Fibroblast of peridontal ligament (primary cell): ENCODE results near the gene NCOA3.

Source experiments
- DNase-seq: peaks from one replicate; pipeline ENCODE4 v3.0.0-alpha.2; 2010; ENCODE audit errors: extremely low read depth

The NCOA3 gene

DNA sequence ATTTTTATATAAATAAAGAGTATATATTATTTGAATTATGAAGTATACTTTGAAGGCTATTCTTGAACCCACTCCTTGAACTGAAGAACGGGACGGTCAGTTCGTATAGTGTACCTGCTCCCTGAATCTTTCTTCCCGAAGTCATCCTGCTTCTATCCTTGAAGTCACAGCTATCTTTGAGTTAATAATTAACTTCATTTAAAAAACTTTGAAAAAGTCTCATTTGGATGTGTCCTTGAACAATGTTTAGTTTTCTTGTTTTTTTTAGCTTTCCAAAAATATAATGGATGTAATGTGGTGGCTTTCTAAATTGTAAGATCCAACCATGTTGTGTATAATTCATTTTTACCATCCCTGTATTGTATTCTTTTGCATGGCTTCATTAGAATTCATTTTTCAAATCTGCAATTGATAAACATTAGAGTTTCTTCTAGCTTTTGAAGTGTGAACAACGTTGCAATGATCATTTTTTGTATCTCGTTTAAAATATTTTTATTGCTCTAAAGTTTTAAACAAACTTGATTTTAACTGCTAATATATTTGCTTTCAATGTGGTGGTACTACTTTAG lies 94.4 kb downstream of the NCOA3 start:
- no peak for DNase-seq

DNA sequence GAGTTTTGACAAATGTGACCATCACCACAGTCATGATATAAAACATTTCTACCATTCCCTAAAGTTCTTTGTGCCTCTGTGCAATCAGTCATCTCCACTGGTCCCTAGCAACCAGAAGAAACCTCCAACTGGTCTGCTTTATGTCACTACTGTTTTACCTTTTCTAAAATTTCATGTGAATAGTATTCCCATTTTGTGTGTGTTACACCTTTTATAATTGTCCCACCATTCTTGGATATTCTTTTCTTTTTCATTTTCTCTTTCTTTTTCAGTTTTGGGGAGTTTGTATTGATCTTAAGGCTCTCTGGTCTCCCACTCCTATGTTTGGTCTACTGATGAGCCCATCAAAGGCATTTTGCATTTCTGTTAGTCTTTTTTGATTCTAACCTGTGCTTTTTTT lies 95.4 kb downstream of the NCOA3 start:
- DNase-seq = no peak

DNA sequence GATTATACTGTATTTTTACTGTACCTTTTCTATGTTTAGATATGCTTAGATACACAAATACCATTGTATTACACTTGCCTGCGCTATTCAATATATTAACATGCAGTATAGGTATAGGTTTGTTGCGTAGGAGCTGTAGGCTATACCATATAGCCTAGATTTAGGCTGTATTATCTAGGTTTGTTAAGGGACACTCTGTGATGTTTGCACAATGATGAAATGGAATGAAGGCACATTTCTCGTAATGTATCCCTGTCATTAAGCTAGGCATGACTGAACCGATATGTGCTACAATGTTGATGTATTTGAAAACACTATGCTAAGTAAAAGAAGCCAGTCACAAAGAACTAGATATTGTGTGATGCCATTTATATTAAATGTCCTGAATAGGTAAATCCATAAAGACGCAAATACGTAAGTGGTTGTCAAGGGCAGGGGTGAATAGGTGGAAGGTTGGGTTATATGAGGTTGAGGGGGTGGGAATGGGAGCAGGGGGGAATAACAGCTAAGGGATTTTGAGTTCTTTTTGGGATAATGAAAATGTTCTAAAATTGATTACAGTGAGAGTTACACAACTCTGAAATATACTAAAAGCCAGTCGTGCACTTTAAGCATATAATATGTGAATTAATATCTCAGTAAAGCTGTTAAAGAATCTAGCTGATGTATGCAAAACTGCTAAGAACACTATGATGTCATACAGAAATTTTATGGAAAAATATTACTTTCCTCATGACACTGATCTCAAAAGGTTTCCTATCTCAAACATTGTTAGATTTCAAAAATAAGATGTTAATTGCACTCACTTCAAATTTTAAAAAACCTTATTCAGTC lies 97.4 kb downstream of the NCOA3 start:
- DNase-seq = no peak

DNA sequence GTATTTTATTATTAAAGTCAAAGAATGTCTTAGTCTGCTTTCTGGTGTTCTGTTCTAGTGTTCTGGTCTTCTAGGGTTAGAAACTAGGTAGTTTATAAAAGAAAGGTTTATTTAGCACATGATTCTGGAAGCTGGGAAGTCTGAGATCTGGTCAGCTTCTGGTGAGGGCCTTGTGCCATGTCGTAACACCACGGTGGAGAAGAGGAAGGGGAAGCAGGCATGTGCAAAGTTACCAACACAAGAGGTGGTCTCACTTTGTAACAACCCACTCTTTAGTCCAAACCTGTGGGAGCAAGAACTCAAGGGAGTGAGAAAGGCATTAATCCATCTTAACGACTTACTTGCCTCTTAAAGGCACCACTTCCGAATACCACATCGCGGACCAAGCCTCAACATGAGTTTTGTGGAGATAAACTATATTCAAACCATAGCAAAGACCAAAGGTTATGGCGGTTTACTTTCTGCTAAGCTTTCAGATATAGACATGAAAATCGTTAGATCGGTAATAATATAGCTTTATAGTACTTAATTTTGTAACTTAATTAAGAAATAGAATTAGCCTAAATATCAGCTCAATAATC lies 99.4 kb downstream of the NCOA3 start:
- DNase-seq = no peak

DNA sequence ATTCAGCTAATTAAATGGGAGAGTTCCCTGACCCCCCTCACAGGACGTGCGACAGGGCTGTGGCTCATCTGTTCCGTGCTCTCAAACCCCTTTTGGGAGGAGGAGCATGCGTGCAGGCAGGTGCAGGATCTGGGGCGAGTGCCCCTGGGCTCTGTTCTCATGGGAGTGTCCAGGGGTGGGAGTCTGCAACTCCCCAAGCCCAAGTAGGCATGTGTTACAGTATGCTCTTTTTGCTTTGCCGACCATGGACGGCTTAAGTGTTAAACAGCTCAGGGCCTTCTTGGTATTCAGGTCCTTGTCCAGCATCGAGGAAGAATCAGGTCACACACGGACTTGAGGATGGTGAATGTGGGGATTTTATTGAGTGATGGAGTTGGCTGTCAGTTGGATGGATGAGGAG lies 101.6 kb downstream of the NCOA3 start:
- DNase-seq = no peak

DNA sequence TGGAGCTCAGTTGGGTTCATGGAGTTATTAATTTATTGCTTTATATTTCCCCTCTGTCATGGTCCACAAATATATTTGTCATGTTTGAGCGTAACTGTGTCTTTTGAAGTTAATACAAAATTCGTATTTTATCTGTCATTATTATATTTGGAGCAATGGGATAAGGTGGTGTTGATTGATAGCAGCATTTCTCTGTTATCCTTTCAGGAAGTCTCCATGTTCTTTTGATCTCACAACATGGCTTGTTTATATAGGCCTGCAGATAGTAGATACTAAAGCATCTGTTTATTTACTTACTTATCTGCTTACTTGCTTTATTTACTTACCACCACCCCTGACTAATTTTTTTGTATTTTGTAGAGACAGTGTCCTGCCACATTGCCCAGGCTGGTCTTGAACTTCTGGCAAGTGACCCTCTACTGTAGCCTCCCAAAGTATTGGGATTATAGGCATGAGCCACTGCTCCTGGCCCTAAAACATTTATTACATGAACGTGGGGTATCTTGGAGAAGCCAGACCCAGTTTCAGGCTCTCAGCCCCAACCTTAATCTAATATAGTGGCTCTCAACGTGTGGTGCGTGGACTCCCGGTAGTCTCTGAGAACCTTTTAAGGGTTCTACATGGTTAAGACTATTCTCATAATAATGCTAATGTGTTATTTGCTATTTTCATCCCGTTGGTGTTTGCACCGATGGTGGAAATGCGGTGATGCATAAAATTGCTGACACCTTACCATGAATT lies 104.2 kb downstream of the NCOA3 start:
- DNase-seq = no peak

DNA sequence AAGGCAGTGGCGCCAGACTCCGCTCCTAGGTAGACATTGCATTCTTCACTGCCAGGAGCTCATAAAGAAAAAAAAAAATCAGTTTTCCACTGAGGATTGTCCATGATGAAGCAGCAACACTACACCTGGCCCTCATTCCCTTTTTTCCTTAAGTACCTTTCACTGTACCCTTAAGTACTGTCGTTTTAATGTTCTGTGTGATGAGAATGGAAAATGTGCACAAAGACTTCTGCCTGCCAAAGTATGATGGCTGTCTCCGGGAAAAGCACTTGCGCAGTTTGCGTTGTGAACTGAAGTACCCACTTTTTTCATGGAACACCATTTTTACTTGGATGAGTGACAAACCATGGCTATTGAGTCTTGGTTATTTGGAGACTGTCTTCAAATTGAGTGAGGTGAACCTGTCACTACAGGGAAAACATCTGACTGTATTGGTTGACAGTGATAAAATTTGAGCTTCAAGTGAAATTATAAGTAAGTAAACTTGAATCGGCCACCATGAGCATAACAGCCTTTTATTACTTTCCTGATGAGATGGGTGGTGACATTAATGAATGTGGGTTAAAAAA lies 104.8 kb downstream of the NCOA3 start:
- no peak for DNase-seq

DNA sequence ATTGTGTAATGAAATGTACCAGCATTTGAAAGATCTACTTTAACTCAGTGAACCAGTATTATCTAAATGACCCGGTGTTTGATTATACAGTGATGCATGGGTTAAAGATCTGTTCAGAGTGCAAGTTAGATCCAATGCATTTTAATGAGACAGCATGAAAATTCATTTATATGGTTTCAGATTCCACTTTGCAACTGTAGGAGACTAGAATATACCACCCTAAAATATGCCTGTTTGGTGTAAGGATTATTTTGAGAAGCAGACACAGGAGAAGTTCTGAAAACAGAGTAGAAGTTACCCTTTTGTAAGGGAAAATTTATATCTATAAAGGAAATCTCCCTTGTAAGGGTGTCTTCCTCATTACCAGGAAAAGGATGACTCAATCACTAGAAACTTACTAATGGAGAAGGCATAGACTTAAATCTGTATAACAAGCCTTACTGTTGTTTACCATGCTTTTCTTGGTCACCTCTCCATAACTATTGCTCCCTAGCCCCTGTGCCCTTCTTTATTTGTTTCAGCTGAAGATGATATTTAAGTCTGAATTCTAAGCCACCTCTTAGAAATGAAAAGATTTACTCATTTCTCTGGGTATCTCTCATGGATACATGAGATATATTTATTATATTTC lies 105.4 kb downstream of the NCOA3 start:
- DNase-seq = peak; percentile 59

DNA sequence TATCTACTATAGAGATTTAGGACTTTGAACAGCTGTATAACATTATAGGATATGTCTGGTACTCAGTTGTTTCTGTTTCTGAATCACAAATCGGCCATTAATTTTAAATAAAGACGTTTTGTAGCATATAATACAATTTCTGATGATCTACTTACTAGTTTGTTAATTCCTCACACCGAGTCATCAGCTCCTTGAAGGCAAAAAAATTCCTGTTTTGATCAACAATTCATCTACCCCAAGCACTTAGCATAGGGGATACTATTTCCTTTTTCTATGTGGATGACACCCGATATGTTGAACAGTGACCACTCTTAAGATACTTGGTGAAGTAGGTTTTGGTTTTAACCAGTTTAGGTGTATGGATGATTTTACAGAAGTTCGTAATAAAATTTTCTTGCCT lies 107.3 kb downstream of the NCOA3 start:
- no peak for DNase-seq

DNA sequence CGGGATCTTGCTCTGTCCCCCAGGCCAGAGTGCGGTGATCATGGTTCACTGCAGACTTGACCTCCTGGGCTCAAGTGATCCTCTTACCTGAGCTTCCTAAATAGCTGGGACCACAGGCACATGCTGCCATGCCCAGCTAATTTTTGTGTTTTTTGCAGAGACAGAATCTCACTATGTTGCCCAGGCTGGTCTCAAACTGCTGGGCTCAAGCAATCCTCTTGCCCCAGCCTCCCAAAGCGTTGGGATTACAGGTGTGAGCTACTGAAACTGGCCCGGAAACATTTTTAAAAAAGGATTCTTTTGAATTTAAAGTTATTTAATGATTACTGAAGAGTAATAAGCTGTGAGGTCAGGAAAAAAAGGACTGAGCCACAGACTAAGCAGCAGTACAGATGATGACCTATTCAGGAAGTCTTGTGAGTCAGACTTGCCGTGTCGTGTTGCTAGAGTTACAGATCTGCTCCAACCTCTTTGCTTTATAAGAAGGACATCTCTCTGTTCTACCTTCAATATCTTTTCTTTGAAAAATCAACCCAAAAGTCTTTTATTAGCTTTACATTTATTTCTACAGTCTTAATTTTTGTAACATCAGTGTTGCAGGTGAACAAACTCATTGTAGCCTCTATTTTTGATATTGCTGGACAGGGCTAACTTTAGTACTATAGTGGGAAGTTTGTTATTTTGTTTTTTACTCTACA lies 108.7 kb downstream of the NCOA3 start:
- peak; percentile 83 for DNase-seq

DNA sequence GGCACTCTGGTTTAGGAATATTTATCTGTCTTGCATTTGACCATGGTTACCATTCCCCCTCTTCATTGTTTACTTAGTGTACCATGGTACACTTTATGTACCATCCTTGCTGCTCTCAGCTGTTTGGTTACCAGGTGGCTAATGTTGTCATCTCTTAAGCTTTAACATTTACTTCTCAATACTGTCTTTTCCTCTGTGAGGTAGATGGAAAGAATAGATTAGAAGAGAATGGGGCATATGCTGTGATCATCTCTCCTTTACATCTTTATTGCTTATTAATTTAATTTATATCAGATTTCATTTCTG lies 109.2 kb downstream of the NCOA3 start:
- DNase-seq = no peak

DNA sequence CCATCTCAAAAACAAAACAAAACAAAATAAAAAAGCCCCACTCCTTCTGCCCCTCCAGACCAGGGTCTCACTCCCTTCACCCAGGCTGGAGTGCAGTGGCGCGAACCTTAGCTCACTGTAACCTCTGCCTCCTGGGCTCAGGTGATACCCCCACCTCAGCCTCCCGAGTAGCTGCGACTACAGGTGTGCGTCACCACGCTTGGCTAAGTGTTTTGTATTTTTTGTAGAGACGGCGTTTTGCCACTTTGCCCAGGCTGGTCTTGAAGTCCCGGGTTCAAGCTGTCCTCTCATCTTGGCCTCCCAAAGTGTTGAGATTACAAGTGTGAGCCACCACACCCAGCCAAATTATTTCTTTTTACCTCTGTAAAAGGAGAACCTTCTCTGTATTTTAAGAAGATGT lies 110.1 kb downstream of the NCOA3 start:
- DNase-seq = no peak

DNA sequence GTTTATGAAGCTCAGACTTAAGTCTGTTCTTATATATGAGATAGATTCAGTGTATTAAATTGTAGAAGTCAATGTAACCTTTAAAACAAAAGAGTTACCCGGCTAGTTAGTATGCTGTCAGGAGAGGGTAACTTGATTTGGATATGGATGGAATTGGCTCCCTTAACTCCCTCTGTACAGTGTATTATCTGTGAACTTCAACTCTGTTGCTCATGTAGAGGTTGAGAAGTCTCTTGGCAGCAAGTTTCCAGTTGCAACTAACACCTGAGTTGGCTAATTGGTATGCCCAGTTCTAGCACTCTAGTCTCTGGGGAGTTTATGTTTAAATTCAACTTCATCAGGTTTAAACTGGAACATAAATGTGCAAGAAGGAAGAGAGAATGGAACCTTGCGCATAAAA lies 111.0 kb downstream of the NCOA3 start:
- no peak for DNase-seq

DNA sequence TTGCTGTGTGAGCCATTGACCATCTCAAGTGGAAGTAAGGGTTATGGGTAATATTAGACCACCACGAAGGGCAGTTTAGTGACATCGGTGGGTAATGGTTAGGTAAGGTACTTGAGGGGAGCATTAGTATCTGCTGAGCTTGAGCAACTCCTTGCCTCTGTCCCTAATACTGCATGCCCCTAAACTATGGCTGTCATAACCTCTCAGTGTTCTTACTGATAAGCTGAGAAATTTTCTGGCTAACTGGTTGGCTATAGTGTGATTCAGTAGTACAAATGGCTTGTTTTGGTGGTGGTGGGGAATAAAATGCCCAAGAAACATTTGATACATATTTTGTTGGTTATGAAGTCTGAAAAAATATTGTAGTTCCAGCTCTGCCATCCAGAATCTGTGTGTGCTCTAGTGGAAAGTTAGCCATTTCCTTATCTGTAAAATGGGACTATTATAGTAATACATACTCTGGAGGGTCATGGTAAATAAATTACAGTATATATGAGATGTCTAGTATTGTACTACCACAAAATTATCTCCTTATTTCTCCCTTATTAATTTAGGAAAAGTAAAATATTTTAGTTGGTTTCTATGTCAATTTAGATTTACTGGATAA lies 113.1 kb downstream of the NCOA3 start:
- DNase-seq = no peak

DNA sequence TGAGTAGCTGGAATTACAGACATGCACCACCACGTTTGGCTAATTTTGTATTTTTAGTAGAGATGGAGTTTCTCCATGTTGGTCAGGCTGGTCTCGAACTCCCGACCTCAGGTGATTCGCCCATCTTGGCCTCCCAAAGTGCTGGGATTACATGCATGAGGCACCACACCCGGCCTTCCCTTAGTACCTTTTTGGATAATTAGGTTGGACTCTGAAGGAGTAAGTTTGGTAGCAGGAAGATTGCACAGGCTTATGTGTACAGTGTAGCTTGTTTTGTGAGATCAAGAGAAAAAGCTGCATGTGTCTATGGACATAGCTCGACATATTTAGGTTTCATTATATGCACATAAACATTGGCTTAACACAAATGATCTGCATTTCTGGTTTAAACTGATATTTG lies 116.8 kb downstream of the NCOA3 start:
- no peak for DNase-seq

DNA sequence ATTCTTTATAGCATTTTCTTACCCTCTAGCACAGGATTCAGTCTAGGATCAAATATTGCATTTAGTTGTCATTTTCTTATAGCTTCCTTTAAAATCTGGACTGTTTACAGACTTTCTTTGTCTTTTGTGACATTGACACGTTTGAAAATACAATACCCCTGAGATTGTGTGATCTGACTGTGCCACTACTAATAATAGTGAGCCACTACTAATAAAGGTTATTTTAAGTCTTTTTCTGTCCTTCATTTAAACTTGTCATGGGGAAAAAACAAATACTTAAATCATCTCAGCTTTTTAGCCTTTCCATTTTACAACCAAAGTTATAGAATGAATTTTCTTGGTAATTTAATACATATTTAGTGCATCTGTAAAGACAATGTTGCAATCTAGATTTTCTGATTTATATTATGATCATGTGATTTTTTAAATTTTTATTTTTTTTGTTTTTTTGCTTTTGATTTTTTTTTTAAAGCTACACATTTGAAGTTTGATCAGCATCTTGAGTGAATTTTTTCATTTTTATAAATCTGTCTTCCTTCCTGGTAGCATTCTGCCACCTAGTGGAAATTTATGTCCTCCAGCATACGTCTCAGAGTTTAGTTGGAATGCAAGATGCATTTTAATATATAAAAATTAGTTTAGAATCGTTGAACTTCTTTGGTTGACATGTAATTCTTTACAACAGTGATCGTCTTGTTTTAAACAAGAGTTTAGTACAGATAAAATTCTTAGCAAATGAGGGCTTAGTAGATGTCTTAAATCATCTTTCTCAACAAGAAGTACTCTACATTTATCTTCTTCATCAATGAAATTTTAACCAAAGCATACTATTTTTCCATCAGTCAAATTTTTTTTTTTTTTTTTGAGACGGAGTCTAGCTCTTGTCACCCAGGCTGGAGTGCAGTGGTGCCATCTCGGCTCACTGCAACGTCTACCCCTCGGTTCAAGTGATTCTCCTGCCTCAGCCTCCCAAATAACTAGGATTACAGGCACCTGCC lies 119.4 kb downstream of the NCOA3 start:
- peak; percentile 89 for DNase-seq

DNA sequence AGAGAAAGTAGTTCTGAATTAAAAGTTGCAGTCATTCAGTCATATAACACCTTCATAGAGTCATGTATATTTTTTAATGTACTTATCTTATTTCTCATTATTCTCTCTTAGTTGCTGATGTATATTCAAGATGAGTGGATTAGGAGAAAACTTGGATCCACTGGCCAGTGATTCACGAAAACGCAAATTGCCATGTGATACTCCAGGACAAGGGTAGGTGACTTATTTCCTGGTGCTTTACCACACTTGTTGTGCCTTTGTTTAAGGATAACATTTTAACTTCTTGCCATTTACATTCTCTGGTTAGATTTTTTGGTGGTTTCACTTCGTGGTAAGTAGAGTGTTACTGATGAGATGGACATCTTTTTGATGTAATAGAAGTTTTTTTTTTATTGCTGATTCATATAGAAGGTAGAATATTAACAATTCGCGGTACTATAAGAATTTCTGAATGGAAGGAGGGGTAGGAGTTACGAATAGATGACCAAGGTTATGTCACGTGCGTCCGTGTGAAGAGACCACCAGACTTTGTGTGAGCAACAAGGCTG lies 120.5 kb downstream of the NCOA3 start:
- no peak for DNase-seq

DNA sequence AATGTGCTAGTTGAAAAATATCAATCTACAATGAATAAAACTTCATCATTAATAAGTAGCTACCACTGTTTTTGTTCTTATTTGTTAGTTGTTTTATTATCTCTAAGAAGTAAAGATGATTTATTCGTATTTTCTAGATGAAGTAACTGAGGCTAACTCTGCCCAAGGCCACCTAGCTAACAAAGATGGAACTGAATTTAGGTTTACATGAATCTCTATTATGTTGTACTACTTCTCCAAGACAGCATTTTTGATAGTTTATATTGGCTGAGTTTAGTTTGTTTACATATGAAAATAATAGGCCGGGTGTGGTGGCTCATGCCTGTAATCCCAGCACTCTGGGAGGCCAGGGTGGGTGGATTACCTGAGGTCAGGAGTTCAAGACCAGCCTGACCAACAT lies 121.5 kb downstream of the NCOA3 start:
- DNase-seq = no peak

DNA sequence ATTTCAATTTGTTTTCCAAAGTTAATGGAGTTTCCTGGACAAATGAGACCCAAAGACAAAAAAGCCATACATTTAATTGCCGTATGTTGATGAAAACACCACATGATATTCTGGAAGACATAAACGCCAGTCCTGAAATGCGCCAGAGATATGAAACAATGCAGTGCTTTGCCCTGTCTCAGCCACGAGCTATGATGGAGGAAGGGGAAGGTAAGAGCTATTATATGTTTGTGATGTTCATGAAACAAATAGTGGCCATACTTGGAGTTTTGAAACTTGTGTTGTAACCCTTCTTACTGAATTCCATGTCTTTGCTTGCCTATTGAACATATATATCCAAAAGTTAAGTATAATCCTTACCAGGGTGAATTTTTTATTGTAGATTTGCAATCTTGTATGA lies 125.9 kb downstream of the NCOA3 start:
- no peak for DNase-seq
